VCaP (cell line): ENCODE data around the gene IL1RL1.

ENCODE experiments used
- H3K27ac ChIP-seq: fragments of 450-650 bp; 2 replicates; pipeline ENCODE4 v1.5.1; 2017
- TF ChIP-seq, protein P1 (sequence below): fragments of 450-650 bp; conservative IDR thresholded peaks from 2 replicates; pipeline ENCODE4 v1.5.1; 2017; ENCODE audit warnings: mild to moderate bottlenecking, moderate library complexity

The IL1RL1 gene

GRCh38 chr2:102294802-102295489, 16.4 kb upstream of the IL1RL1 start:
- TF ChIP-seq, protein P1, sequence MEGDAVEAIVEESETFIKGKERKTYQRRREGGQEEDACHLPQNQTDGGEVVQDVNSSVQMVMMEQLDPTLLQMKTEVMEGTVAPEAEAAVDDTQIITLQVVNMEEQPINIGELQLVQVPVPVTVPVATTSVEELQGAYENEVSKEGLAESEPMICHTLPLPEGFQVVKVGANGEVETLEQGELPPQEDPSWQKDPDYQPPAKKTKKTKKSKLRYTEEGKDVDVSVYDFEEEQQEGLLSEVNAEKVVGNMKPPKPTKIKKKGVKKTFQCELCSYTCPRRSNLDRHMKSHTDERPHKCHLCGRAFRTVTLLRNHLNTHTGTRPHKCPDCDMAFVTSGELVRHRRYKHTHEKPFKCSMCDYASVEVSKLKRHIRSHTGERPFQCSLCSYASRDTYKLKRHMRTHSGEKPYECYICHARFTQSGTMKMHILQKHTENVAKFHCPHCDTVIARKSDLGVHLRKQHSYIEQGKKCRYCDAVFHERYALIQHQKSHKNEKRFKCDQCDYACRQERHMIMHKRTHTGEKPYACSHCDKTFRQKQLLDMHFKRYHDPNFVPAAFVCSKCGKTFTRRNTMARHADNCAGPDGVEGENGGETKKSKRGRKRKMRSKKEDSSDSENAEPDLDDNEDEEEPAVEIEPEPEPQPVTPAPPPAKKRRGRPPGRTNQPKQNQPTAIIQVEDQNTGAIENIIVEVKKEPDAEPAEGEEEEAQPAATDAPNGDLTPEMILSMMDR: no peak
- H3K27ac ChIP-seq: no peak overlapping the region

- TF ChIP-seq, protein P1: no peak
- H3K27ac ChIP-seq: no peak overlapping the region
These were observed 15.8 kb upstream of the IL1RL1 start for GRCh38 chr2:102295566-102295965.

DNA sequence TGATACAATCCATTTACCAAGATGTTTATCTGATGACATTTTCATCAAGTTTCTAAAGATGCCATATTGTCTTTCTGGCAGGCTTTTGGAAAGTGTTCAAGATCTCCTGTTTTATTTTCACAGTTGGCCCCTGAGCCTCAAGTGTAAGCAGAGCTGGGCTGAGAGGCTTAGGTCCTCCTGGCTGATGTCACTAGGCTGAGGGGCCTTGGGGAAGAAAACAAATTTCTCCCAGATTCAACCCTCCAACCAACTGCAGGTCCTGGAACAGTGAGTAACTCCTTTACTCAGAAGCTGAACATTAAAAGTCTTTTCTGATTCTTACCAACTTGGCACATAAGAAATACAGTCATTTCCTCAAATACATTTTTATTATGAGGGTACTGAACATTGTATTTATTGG, 14.9 kb upstream of the IL1RL1 start:
- TF ChIP-seq, protein P1: no peak
- no peak overlapping the region for H3K27ac ChIP-seq

GRCh38 chr2:102297891-102298290, 13.5 kb upstream of the IL1RL1 start:
- TF ChIP-seq, protein P1: no peak
- no peak overlapping the region for H3K27ac ChIP-seq

GRCh38 chr2:102301867-102302362, 9.4 kb upstream of the IL1RL1 start:
- no peak overlapping the region for H3K27ac ChIP-seq
- TF ChIP-seq, protein P1: no peak

DNA sequence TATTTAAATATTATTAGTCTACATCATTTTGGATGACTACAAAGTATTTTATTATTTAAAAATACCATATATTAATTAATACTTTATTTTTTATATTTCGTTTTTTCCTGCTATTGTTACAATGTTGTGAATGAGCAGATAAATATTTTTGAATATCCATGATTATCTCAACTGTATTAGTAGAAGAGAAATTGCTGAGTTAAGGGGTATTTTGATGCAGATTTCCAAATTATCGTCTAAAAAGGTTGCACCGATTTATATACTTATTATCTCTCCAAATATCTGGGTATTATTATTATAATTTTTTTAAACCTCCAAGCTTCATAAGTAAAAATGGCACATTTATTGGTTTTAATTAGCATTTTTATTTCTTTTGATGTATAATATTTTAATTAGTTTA, 8.9 kb upstream of the IL1RL1 start:
- H3K27ac ChIP-seq: no peak overlapping the region
- TF ChIP-seq, protein P1: no peak

DNA sequence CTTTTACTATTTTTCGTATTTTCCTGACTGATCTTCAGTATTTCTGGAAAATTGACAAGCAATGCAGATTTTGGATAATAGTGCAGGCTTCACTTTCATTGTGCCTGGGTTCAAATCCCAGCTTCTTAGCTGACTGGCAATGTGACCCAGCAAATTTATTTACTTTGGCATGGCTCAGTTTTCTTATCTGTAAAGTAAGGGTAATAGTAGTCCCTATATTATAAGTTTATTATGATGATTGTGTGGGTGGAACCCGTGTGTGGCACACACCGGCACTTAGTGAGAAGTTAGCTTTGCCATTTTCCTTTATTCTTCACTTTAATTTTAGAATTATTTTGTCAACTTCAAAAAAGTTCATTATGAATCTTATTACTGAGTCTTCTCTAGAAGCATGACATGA, 7.8 kb upstream of the IL1RL1 start:
- H3K27ac ChIP-seq: no peak overlapping the region
- TF ChIP-seq, protein P1: no peak
